Measurements from ENCODE around the gene PHACTR4.
A peak's percentile ranks its signal among the peaks of the same experiment; 100 is the strongest.
"Not testable (repeated sequence)": the region's sequence is repeated elsewhere in the genome, so short reads cannot be mapped to it uniquely, and the experiment has no call there.

The PHACTR4 gene

DNA sequence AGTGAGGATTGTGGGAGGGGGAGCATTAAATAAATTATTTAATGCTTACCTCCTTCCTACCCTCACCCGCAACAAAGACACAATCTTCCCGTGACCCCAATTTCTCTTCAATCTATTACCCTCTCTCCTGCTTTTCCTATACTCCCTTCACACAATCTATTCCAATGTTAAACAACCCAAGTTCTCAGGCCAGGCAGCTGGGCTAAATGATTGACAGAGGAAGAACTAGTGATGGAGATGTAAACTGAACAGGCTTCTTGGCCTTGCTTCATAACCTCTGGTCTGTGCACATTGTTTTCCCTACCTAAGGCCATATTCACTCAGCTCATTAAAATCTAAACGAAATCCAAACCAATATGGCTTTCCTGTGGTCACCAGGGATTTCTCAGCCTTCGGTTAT is 132.4 kb downstream of the PHACTR4 start:
- no peak for DNase-seq (ENCODE audit: low spot score)

GRCh38 chr1:28503117-28503516 is 133.6 kb downstream of the PHACTR4 start:
- DNase-seq (ENCODE audit: low spot score) = no peak

- DNase-seq (ENCODE audit: low spot score) = peak; percentile 98
These were observed 136.1 kb downstream of the PHACTR4 start, which contains the start of gene RCC1 for GRCh38 chr1:28505406-28506187. RCC1 (plus strand) TSS chr1:28506043; CDS start chr1:28529867, 23,824 bp downstream.

DNA sequence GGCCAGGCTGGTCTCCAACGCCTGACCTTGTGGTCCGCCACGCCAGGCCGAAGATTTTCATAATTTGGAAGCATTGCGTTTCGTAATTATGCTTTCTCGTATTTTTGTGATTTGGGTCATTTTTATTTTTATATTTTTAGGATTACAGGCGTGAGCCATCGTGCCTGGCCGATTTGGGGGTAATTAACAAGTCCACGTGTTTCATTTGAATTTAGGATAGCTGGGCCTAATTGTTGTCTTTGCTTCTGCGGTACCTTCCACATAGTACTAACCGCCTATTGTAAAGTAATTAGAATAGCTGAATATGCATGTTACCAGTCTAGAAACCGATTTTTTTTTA is 137.3 kb downstream of the PHACTR4 start:
- DNase-seq (ENCODE audit: low spot score) = no peak

DNA sequence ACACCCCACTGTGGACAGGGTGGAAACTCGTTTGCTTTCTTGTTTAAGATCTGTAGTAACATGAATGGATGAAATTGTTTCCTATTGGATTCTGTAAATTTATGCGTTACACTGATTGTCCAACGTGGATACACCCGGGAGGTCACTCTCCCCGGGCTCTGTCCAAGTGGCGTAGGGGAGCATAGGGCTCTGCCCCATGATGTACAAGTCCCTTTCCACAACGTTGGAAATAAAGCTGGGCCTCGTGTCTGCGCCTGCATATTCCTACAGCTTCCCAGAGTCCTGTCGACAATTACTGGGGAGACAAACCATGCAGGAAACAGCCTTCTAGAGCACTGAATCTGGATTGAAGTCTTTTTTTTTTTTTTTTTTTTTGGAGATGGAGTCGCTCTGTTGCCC is 137.7 kb downstream of the PHACTR4 start:
- no peak for DNase-seq (ENCODE audit: low spot score)

DNA sequence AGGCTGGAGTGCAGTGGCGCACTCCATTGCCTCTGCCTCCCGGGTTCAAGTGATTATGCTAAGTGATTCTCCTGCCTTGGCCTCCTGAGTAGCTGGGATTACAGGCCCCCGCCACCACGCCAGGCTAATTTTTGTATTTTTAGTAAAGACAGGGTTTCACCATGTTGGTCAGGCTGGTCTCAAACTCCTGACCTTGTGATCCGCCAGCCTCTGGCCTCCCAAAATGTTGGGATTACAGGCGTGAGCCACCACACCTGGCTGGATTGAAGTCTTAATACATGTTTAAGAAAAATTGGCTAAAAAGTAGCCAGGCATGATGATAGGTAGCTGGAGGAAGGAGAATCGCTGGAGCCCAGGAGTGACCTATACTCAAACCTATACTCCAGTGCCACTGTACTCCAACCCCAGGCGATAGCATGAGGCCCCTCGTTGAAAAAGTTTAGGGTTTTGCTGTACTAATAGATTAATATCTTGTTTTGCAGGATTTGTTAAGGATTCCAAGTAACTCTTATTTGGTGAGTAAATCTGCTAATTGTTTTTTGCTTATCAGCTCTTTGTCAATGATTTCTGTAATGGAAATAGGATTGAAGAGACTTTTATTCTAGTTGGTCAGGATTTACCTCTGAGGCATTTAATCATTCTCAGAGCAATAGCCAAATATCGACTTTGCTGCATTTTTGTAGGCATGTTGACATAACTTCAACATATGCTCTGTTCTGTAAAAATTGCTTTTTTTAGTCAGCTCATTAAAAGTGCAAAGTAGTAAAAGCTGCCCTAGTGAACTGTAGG is 138.3 kb downstream of the PHACTR4 start:
- DNase-seq (ENCODE audit: low spot score) = no peak

DNA sequence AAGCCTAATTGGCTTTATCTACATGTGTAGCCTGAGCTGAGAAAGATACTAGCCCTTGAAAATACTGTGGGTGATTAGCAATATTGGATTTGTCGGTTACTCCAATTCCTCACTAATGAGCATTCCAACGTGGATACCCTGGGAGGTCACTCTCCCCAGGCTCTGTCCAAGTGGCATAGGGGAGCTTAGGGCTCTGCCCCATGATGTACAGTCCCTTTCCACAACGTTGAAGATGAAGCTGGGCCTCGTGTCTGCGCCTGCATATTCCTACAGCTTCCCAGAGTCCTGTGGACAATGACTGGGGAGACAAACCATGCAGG is 138.9 kb downstream of the PHACTR4 start:
- no peak for DNase-seq (ENCODE audit: low spot score)

DNA sequence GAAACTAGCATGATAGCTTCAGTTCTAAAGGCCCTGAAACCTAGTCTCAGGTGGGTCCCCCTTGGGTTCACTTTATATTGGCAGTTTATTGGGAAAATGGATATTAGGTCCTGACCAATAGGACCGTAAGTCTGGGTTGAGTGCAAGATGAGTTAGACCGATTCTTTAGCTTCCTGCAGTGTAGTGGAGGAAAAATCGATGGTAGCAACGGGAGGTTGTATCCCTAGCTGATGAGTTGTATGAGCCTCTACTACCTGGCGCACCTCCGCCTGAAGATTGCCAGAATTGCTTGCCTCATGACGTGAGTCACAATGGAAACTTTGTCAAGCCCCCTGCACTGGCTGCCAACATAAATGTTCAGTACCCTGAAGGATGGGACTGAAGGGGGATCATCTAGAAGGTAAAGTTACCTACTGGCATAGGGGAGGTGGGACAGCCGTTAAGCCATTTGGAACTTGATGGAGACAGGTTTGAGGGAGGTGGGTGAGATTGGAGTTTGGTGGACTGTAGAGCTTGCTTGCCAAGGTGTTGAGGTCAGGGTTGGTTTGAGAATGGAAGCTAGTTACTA is 140.2 kb downstream of the PHACTR4 start:
- no peak for DNase-seq (ENCODE audit: low spot score)

GRCh38 chr1:28510273-28510969 is 140.9 kb downstream of the PHACTR4 start:
- no peak for DNase-seq (ENCODE audit: low spot score)

GRCh38 chr1:28510970-28511440 is 141.5 kb downstream of the PHACTR4 start:
- no peak for DNase-seq (ENCODE audit: low spot score)

GRCh38 chr1:28512058-28512611 is 142.6 kb downstream of the PHACTR4 start:
- DNase-seq (ENCODE audit: low spot score) = no peak

- DNase-seq (ENCODE audit: low spot score) = not testable (repeated sequence)
These were observed 144.9 kb downstream of the PHACTR4 start for GRCh38 chr1:28514445-28514933.

GRCh38 chr1:28516518-28516956 is 147.0 kb downstream of the PHACTR4 start:
- DNase-seq (ENCODE audit: low spot score) = no peak

- DNase-seq (ENCODE audit: low spot score) = peak; percentile 25
These were observed 148.1 kb downstream of the PHACTR4 start for GRCh38 chr1:28517649-28517999.

DNA sequence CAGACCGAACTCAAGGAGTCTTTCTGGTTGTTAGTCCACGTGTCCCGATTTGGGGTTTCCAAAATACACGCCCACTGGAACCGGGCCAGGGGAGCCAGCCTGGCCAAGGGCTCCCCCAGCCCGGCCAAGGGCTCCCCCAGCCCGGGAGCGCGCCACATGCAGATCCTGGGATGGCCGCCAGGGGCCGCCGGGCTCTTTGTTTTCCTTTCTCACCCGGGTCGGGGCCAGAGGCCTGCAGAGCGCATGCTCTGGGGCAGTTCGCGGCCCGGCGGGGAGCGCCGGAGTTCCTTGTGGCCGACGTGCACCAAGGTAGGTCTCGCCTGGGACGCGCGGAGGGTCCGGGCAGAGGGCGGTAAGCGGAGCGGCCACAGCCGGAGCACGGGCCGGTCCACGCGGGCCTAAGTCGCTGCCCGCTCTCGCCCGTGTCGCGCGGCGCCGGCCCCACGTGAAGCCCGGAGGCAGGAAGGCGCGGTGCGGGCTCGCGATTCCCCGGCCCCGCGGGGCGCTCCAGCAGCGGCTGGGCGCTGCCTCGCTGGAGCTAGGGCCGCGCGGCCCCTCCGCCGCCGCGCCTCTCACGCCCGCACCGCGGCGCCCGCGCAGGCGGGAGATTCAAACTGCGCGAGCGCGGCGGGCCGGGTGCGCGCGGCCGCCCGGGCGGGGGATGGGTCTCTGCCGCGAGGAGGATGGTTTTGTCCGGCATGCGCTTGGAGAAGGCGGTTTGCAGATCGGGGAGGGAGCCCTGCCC is 148.6 kb downstream of the PHACTR4 start:
- peak; percentile 96 for DNase-seq (ENCODE audit: low spot score)

DNA sequence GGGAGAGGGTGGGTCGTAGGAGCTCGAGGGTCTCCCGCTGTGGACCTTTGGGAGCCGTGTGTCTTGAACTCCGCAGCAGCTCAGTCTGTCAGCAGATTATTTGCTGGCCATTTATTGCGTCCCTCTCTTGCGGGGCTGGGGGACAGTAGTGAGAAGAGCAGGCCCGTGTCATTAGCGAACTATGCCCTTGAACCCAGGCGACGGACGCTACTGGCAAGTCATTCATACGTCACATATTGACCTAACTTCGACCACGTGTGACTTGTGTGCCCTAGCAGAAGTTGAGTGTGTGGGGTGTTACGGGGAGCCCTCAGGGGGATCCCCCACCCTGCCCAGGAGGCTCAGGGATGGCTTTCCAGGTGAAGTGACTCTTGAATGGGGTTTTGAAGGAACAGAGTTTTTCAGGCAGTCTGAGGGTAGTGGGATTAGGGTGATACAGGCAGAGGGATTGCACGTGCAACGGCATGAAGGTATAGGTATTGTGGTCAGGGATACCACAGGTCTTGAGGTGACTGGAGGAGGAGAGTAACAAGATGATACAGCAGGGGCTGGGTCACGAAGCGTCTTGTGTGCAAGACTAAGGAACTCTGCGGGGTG is 149.3 kb downstream of the PHACTR4 start:
- no peak for DNase-seq (ENCODE audit: low spot score)

GRCh38 chr1:28519946-28520725 is 150.6 kb downstream of the PHACTR4 start:
- DNase-seq (ENCODE audit: low spot score) = no peak

DNA sequence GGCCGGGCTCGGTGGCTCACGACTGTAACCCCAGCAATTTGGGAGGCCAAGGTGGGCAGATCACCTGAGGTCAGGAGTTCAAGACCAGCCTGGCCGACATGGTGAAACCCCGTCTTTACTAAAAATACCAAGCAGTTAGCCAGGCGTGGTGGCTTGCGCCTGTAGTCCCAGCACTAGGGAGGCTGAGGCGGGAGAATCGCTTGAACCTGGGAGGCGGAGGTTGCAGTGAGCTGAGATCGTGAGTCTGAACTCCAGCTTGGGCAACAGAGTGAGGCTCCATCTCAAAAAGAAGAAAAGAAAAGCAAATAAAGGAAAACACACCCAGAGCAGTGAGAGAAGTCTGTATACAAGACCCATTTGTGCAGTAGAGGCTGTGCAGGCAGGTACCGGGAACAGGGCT is 151.3 kb downstream of the PHACTR4 start:
- not testable (repeated sequence) for DNase-seq (ENCODE audit: low spot score)

DNA sequence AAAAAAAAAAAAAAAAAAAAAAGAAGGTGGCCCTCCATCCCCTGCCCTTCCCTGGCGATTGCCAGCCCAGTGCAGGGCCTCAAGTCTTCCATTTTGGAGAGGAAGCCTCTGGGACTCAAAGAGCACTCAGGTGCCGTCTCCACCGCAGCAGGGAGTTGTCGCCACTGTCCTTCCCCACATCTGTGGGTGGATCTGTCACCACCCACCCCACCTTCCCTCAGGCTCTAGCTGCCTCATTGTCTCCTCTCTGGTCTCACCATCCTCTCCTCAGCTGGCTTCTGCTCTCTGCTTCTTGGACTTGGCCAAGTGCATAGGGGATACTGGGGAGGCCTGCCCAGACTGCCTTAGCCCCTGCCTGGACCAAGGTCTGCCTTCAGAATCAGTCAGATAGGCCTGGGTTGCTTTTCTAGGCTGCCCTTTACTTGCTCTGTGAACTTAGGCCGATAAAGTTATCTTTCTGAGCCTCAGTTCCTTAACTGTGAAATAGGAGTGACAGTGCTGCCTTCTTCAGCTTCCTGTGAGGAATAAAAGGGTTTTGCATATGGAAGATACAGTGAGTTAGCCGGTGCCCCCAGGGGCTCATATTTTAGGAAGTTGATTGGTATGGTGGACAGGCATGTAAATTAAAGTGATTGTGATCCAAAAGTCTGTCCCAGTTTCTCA is 152.1 kb downstream of the PHACTR4 start:
- no peak for DNase-seq (ENCODE audit: low spot score)

Measured in hepatic stellate cell (primary cell).